Mesodermal cell (in vitro differentiated cells): ENCODE measurements around the gene KCNAB2.

Source experiments
- H3K27ac ChIP-seq: 2 replicates; pipeline ENCODE4 v1.7.0; 2013; ENCODE audit warnings: mild to moderate bottlenecking, low read depth, low read length, moderate library complexity; ENCODE audit not compliant: severe bottlenecking
- H3K36me3 ChIP-seq: 2 replicates; pipeline ENCODE4 v1.7.1; 2013; ENCODE audit warnings: mild to moderate bottlenecking, low read length, moderate library complexity; ENCODE audit not compliant: control insufficient read depth, insufficient read depth
- H3K4me1 ChIP-seq: one replicate; pipeline ENCODE4 v1.7.1; 2013; ENCODE audit warnings: mild to moderate bottlenecking, low read length; ENCODE audit not compliant: insufficient read depth, control insufficient read depth, poor library complexity, severe bottlenecking
- H3K4me3 ChIP-seq: 2 replicates; pipeline ENCODE4 v1.7.0; 2013; ENCODE audit warnings: low read length, control low read depth, mild to moderate bottlenecking; ENCODE audit not compliant: insufficient read depth, poor library complexity, severe bottlenecking; ENCODE audit errors: extremely low read depth
- H3K9me3 ChIP-seq: 2 replicates; pipeline ENCODE4 v1.7.1; 2013; ENCODE audit warnings: mild to moderate bottlenecking, low read length, moderate library complexity; ENCODE audit not compliant: control insufficient read depth
- WGBS, 2 experiments: methylation state at CpG; one replicate each; pipeline ENCODE4 v1.1.5; 2013; ENCODE audit warnings: missing lambda C conversion rate in 2 of 2; ENCODE audit not compliant: insufficient coverage in 2 of 2; 5-methylcytosine and 5-hydroxymethylcytosine counted together

Gene KCNAB2

DNA sequence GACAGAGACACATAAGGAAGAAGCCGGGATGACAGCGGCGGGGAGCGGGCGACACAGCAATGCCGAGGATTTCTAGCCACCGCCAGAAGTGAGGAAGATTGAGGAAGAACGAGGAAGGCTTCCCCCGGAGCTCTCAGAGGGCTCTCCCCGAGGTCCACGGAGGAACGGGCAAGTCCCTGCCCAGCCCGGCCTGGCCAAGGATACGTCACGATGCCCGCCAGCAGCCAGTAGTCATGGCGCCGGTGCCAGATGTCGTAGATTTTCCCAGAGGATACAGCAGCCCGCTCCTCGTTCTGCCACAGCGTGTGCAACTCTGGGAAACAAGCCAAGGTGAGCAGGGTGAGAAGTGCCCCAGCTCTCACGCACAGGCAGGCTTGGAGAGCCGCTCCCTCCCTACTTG is 65.9 kb downstream of the KCNAB2 start:
- no peaks in the 10 kb centered on the region for H3K4me1 ChIP-seq
- 92 to 98% methylated on average over 22 to 24 of the region's 24 CpGs for WGBS, 2 experiments
- no peak overlapping the region for H3K4me3 ChIP-seq
- H3K27ac ChIP-seq, result no peak overlapping the region
- H3K36me3 ChIP-seq, result no peaks in the 10 kb centered on the region
- H3K9me3 ChIP-seq, result no peaks in the 10 kb centered on the region

- Histone ChIP-seq H3K27ac (no peak overlapping the region), H3K4me3 (no peak overlapping the region), H3K4me1 (no peaks in the 10 kb centered on the region), H3K9me3 (no peaks in the 10 kb centered on the region), H3K36me3 (no peaks in the 10 kb centered on the region)
- 82 to 87% methylated on average over 11 to 13 of the region's 13 CpGs for WGBS, 2 experiments
These were observed 66.5 kb downstream of the KCNAB2 start for GRCh38 chr1:6111991-6112689.

- no peak overlapping the region for H3K27ac ChIP-seq
- WGBS, 2 experiments, result 78 to 89% methylated on average over 3 to 4 of the region's 5 CpGs
- H3K9me3 ChIP-seq, result no peaks in the 10 kb centered on the region
- H3K36me3 ChIP-seq, result no peaks in the 10 kb centered on the region
- H3K4me1 ChIP-seq, result no peaks in the 10 kb centered on the region
- H3K4me3 ChIP-seq, result no peak overlapping the region
These were observed 67.0 kb downstream of the KCNAB2 start for GRCh38 chr1:6112690-6113005.

- Histone ChIP-seq H3K9me3 (no peaks in the 10 kb centered on the region), H3K36me3 (no peaks in the 10 kb centered on the region), H3K4me3 (no peak overlapping the region), H3K27ac (no peak overlapping the region), H3K4me1 (no peaks in the 10 kb centered on the region)
- 92 to 96% methylated on average over 10 of the region's 10 CpGs for WGBS, 2 experiments
These were observed 67.4 kb downstream of the KCNAB2 start for GRCh38 chr1:6113116-6113515.

- H3K4me1 ChIP-seq, result no peaks in the 10 kb centered on the region
- H3K27ac ChIP-seq, result no peak overlapping the region
- H3K4me3 ChIP-seq, result no peak overlapping the region
- no peaks in the 10 kb centered on the region for H3K9me3 ChIP-seq
- WGBS, 2 experiments, result 90 to 91% methylated on average over 13 to 14 of the region's 14 CpGs
- no peaks in the 10 kb centered on the region for H3K36me3 ChIP-seq
These were observed 68.1 kb downstream of the KCNAB2 start for GRCh38 chr1:6113745-6114144.

GRCh38 chr1:6116137-6116536 is 70.4 kb downstream of the KCNAB2 start:
- H3K4me1 ChIP-seq, result no peaks in the 10 kb centered on the region
- H3K9me3 ChIP-seq, result no peaks in the 10 kb centered on the region
- H3K4me3 ChIP-seq, result no peak overlapping the region
- no peak overlapping the region for H3K27ac ChIP-seq
- no peaks in the 10 kb centered on the region for H3K36me3 ChIP-seq
- no CpG with 5 or more reads among the region's 1 CpG for WGBS, 2 experiments

- WGBS, 2 experiments, result no CpG with 5 or more reads among the region's 2 CpGs
- H3K27ac ChIP-seq, result no peak overlapping the region
- H3K9me3 ChIP-seq, result no peaks in the 10 kb centered on the region
- no peak overlapping the region for H3K4me3 ChIP-seq
- H3K4me1 ChIP-seq, result no peaks in the 10 kb centered on the region
- no peaks in the 10 kb centered on the region for H3K36me3 ChIP-seq
These were observed 71.4 kb downstream of the KCNAB2 start for GRCh38 chr1:6117064-6117463.

DNA sequence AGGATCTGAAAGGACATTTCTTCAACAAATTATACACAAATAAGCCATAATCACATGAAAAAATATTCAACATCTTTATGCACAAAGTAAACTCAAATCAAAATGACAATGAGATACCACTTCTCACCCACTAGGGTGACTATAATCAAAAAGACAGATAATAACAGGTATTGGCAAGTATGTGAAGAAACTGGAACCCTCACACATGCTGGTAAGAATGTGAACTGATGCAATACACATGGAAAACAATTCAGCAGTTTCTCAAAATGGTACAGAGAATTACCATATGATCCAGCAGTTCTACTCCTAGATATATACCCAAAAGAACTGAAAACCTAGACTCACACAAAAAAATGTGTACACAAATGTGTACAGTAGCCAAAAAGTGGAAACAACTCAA is 71.9 kb downstream of the KCNAB2 start:
- H3K36me3 ChIP-seq, result no peaks in the 10 kb centered on the region
- H3K4me3 ChIP-seq, result no peak overlapping the region
- H3K27ac ChIP-seq, result no peak overlapping the region
- H3K9me3 ChIP-seq, result no peaks in the 10 kb centered on the region
- H3K4me1 ChIP-seq, result no peaks in the 10 kb centered on the region

GRCh38 chr1:6118415-6118814 is 72.7 kb downstream of the KCNAB2 start:
- H3K27ac ChIP-seq, result no peak overlapping the region
- no CpG with 5 or more reads among the region's 3 CpGs for WGBS, 2 experiments
- H3K4me3 ChIP-seq, result no peak overlapping the region
- no peaks in the 10 kb centered on the region for H3K36me3 ChIP-seq
- H3K4me1 ChIP-seq, result no peaks in the 10 kb centered on the region
- no peaks in the 10 kb centered on the region for H3K9me3 ChIP-seq

DNA sequence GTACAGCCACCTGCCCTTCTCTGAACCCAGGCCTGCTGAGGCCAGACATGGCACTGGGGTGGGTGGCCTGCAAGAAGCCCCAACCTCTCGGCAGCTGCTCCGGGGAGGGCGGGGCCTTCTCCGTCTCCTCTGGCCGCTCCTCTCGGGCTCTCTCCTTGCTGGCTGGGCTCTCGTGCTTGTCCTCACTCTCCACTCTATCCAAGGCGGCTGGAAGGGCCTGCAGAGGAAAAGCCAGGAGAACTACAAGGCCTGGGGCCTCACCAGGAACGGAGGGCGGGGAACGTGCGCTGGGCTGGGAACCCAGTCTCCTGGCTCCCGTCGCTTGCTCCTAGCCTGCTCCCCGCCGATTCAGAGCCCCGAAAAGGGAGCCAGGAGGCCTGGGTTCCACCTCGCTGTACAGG is 75.3 kb downstream of the KCNAB2 start:
- Histone ChIP-seq H3K36me3 (no peaks in the 10 kb centered on the region), H3K4me1 (no peaks in the 10 kb centered on the region), H3K4me3 (no peak overlapping the region), H3K9me3 (no peaks in the 10 kb centered on the region), H3K27ac (no peak overlapping the region)
- WGBS, 2 experiments, result 89 to 91% methylated on average over 15 to 17 of the region's 18 CpGs

GRCh38 chr1:6121651-6122370 is 76.1 kb downstream of the KCNAB2 start:
- no peak overlapping the region for H3K4me3 ChIP-seq
- H3K9me3 ChIP-seq, result no peaks in the 10 kb centered on the region
- H3K4me1 ChIP-seq, result no peaks in the 10 kb centered on the region
- no peak overlapping the region for H3K27ac ChIP-seq
- no peaks in the 10 kb centered on the region for H3K36me3 ChIP-seq
- 94 to 97% methylated on average over 14 to 17 of the region's 17 CpGs for WGBS, 2 experiments
